HCT116 (cell line): Measurements from ENCODE around the gene RABEP1. TPM values are rescaled to one million over a fixed set of nuclear protein-coding genes. Genes with fewer than 3 reads are reported as not detected.

Experiments
- ATAC-seq: fragments of 200-7000 bp; cut with Tn5 transposase; 2 replicates; pipeline ENCODE4 v1.9.1; 2020; ENCODE audit warnings: mild to moderate bottlenecking, moderate library complexity
- BruUV-seq: library from RNA; stranded (reverse); fragments of 400-500 nt; replicated peaks from 2 replicates; lab custom pipeline; 2021; lab: Mats Ljungman, UMichigan
- CTCF ChIA-PET: fragments of 300-600 bp; sonication (Branson Sonifier 250); formaldehyde crosslinking; loops from one replicate; lab custom pipeline; 2021; ENCODE audit warnings: antibody characterized with exemption; lab: Charles Lee
- POLR2A ChIA-PET: fragments of 300-600, 350-600 bp; sonication (Branson Sonifier 250); formaldehyde crosslinking; loops from one replicate; lab custom pipeline; 2021; ENCODE audit warnings: antibody characterized with exemption; lab: Charles Lee
- RAD21 ChIA-PET, 2 experiments: fragments of 300-600 bp; sonication (Branson Sonifier 250); formaldehyde crosslinking; loops; one replicate each; lab custom pipeline; 2023; ENCODE audit warnings: low total read pairs in 2 of 2; ENCODE audit not compliant: uncharacterized antibody in 2 of 2, unreplicated experiment in 2 of 2, low non-redundant PET in 1 of 2; lab: Charles Lee
- DNase-seq: peaks from one replicate; pipeline ENCODE4 v3.0.0-alpha.2; 2010; ENCODE audit warnings: low read depth, low spot score
- H2AFZ ChIP-seq: fragments of 200-600 bp; shearing (Covaris generic), sonication (generic); 2 replicates; pipeline ENCODE4 v1.6.1; 2017; ENCODE audit warnings: low read depth, mixed run types, mixed read lengths, antibody characterized with exemption, low read length; ENCODE audit not compliant: poor library complexity, severe bottlenecking
- H3K27ac ChIP-seq: 2 replicates; pipeline ENCODE4 v1.5.1; 2012; ENCODE audit warnings: low read depth, low read length
- H3K27me3 ChIP-seq: fragments of 200-600 bp; sonication (generic); 2 replicates; pipeline ENCODE4 v1.6.1; 2016; ENCODE audit warnings: mixed run types, low read length, mixed read lengths; ENCODE audit not compliant: insufficient read depth
- H3K36me3 ChIP-seq, 2 experiments: fragments of 200-500 bp in 1 of 2; fragments of 200-600 bp in 1 of 2; sonication (Bioruptor generic) in 1 of 2; sonication (generic) in 1 of 2; 2 replicates each; pipeline versions ENCODE4 v1.5.1 to v1.6.1; 2014 to 2016; ENCODE audit warnings: low read length in 2 of 2, inconsistent platforms in 1 of 2, mixed read lengths in 1 of 2, mixed run types in 1 of 2; ENCODE audit not compliant: insufficient read depth in 2 of 2, control insufficient read depth in 1 of 2
- H3K4me1 ChIP-seq, 2 experiments: fragments of 200-600 bp in 1 of 2; sonication (generic) in 1 of 2; 2 replicates each; pipeline versions ENCODE4 v1.5.1 to v1.6.1; 2012 to 2017; ENCODE audit warnings: low read length in 2 of 2, inconsistent platforms in 1 of 2, mild to moderate bottlenecking in 1 of 2, mixed read lengths in 1 of 2, mixed run types in 1 of 2, moderate library complexity in 1 of 2; ENCODE audit not compliant: insufficient read depth in 2 of 2, control insufficient read depth in 1 of 2
- H3K4me2 ChIP-seq: fragments of 200-600 bp; sonication (generic); 2 replicates; pipeline ENCODE4 v1.6.1; 2017; ENCODE audit warnings: mixed run types, low read length, mixed read lengths
- H3K4me3 ChIP-seq, 2 experiments: fragments of 200-600 bp in 1 of 2; sonication (generic) in 1 of 2; replicated peaks in 1 of 2; 2 replicates each; pipeline ENCODE4 v1.5.1; 2011 to 2016; ENCODE audit warnings: low read length in 2 of 2, control low read depth in 1 of 2, low read depth in 1 of 2, mild to moderate bottlenecking in 1 of 2, mixed read lengths in 1 of 2, mixed run types in 1 of 2
- H3K79me2 ChIP-seq: fragments of 200-600 bp; sonication (generic); 2 replicates; pipeline ENCODE4 v1.6.1; 2017; ENCODE audit warnings: mild to moderate bottlenecking, mixed run types, low read length, moderate library complexity, mixed read lengths; ENCODE audit not compliant: insufficient read depth
- H3K9ac ChIP-seq: fragments of 200-600 bp; sonication (generic); 2 replicates; pipeline ENCODE4 v1.6.1; 2016; ENCODE audit warnings: low read length, mixed read lengths
- H3K9me2 ChIP-seq: fragments of 200-600 bp; sonication (generic), shearing (Covaris generic); 2 replicates; pipeline ENCODE4 v1.6.1; 2017; ENCODE audit warnings: mixed run types, mild to moderate bottlenecking, moderate library complexity; ENCODE audit not compliant: insufficient read depth
- H3K9me3 ChIP-seq, 2 experiments: fragments of 200-500 bp in 1 of 2; fragments of 200-600 bp in 1 of 2; sonication (Bioruptor generic) in 1 of 2; sonication (generic) in 1 of 2; 2 replicates each; pipeline ENCODE4 v1.6.1; 2014 to 2017; ENCODE audit warnings: low read length in 2 of 2, mixed read lengths in 2 of 2, inconsistent platforms in 1 of 2, low read depth in 1 of 2, mild to moderate bottlenecking in 1 of 2, mixed run types in 1 of 2, moderate library complexity in 1 of 2; ENCODE audit not compliant: control insufficient read depth in 1 of 2, insufficient read depth in 1 of 2
- H4K20me1 ChIP-seq: fragments of 200-600 bp; sonication (generic), shearing (Covaris generic); 2 replicates; pipeline ENCODE4 v1.6.1; 2017; ENCODE audit warnings: mixed run types, mild to moderate bottlenecking, moderate library complexity; ENCODE audit not compliant: insufficient read depth
- CBX3 ChIP-seq: IDR thresholded peaks from 2 replicates; pipeline ENCODE4 v1.6.1; 2012; ENCODE audit warnings: low read depth
- CTCF ChIP-seq, 3 experiments: fragments of 200-600 bp in 1 of 3; sonication (generic) in 1 of 3; IDR thresholded peaks in 2 of 3; conservative IDR thresholded peaks in 1 of 3; 2 replicates each; pipeline ENCODE4 v1.5.1; 2012 to 2017; ENCODE audit warnings: low read depth in 2 of 3, low read length in 2 of 3, antibody characterized with exemption in 1 of 3, borderline replicate concordance in 1 of 3, control low read depth in 1 of 3, mild to moderate bottlenecking in 1 of 3, mixed read lengths in 1 of 3, mixed run types in 1 of 3, moderate library complexity in 1 of 3; ENCODE audit not compliant: insufficient read depth in 1 of 3
- JUND ChIP-seq: IDR thresholded peaks from 2 replicates; pipeline ENCODE4 v1.6.1; 2012
- TCF7L2 ChIP-seq: IDR thresholded peaks from 2 replicates; pipeline ENCODE4 v1.7.0; 2011; ENCODE audit warnings: borderline replicate concordance, inconsistent platforms; ENCODE audit not compliant: insufficient read depth, insufficient read length; ENCODE audit errors: extremely low read depth
- ZBTB33 ChIP-seq: IDR thresholded peaks from 2 replicates; pipeline ENCODE4 v1.6.1; 2011; ENCODE audit warnings: mild to moderate bottlenecking, low read length, moderate library complexity; ENCODE audit not compliant: insufficient replicate concordance; ENCODE audit errors: extremely low read depth
- ZNF274 ChIP-seq: fragments of 200-500 bp; sonication (Bioruptor generic); IDR thresholded peaks from 2 replicates; pipeline ENCODE4 v1.6.1; 2014; ENCODE audit warnings: mild to moderate bottlenecking, low read depth, low read length, inconsistent platforms
- intact Hi-C: fragments of 100-400 bp; cut with micrococcal nuclease; formaldehyde crosslinking; loops from 2 replicates; pipeline ENCODE4 v1.10.0; 2022
- total RNA-seq: library from RNA; stranded (reverse); gene quantifications from one replicate; pipeline ENCODE4 v1.2.1, GENCODE V29; 2021; ENCODE audit not compliant: unreplicated experiment

Gene RABEP1
- total RNA-seq, 1 experiment from 2014 or later: 38.5 TPM

- H2AFZ ChIP-seq: no peak overlapping the region
- ChIA-PET CTCF (no interaction called here), POLR2A (no interaction called here), RAD21 (no interaction called here)
- H3K9me2 ChIP-seq: no peaks in the 10 kb centered on the region
- no peak overlapping the region for H3K27ac ChIP-seq
- DNase-seq: no peak
- no peaks in the 10 kb centered on the region for H3K4me1 ChIP-seq
- ATAC-seq: no peak
- no peaks in the 10 kb centered on the region for H3K79me2 ChIP-seq
- TF ChIP-seq CBX3 (no peak), CTCF (IDR thresholded peaks at IDR 0.05 in 2 of 3, conservative IDR thresholded peaks at IDR 0.05 in 1 of 3; ENCODE audit: borderline replicate concordance in 1 of 3, insufficient read depth in 1 of 3, low read depth in 2 of 3, low read length in 2 of 3) (no peak)
- H3K4me3 ChIP-seq: no peak overlapping the region
- H3K9ac ChIP-seq: no peak overlapping the region
- intact Hi-C loops: no loop called here
- BruUV-seq: no TSS peak
- no peak overlapping the region for H3K4me2 ChIP-seq
- H4K20me1 ChIP-seq: no peaks in the 10 kb centered on the region
- H3K27me3 ChIP-seq: no peaks in the 10 kb centered on the region
- H3K9me3 ChIP-seq: no peaks in the 10 kb centered on the region
- H3K36me3 ChIP-seq: peaks cover 14 to 36% of the 10 kb centered on the region in 2 experiments
Observed at GRCh38 chr17:5354886-5355415, 72.9 kb downstream of the RABEP1 start.

- no peak overlapping the region for H3K27ac ChIP-seq
- CTCF ChIA-PET: no interaction called here
Observed at GRCh38 chr17:5355421-5356129, 73.5 kb downstream of the RABEP1 start.

More at GRCh38 chr17:5355421-5356129, 73.5 kb downstream of the RABEP1 start:
- H3K9ac ChIP-seq: no peak overlapping the region
- intact Hi-C loops: no loop called here
- no peaks in the 10 kb centered on the region for H3K9me2 ChIP-seq
- no peak overlapping the region for H3K4me2 ChIP-seq
- no peak overlapping the region for H2AFZ ChIP-seq
- H3K36me3 ChIP-seq: peaks cover 15 to 35% of the 10 kb centered on the region in 2 experiments; a peak in 3 of 4 replicates
- BruUV-seq: no TSS peak
- DNase-seq: no peak
- no peaks in the 10 kb centered on the region for H4K20me1 ChIP-seq
- no peak overlapping the region for H3K4me3 ChIP-seq
- ChIA-PET POLR2A (no interaction called here), RAD21 (no interaction called here)
- ATAC-seq: no peak
- H3K27me3 ChIP-seq: no peaks in the 10 kb centered on the region
- H3K4me1 ChIP-seq: no peaks in the 10 kb centered on the region
- H3K9me3 ChIP-seq: no peaks in the 10 kb centered on the region
- no peaks in the 10 kb centered on the region for H3K79me2 ChIP-seq
- TF ChIP-seq ZBTB33 (no peak), TCF7L2 (no peak), ZNF274 (no peak), JUND (no peak)
